Upper lobe of left lung (tissue), 6 donors: ENCODE measurements around the gene NEK10. TPM values are rescaled to one million over a fixed set of nuclear protein-coding genes. Genes with fewer than 3 reads are reported as not detected.

ENCODE experiments used
- ATAC-seq, 2 donors: fragments of 200-7000 bp; cut with Tn5 transposase; one replicate each; pipeline ENCODE4 v1.9.1; 2022; ENCODE audit warnings: mild to moderate bottlenecking in 2 of 2, moderate library complexity in 2 of 2; ENCODE audit not compliant: low FRiP score in 2 of 2
- DNase-seq, 2 donors: peaks; one replicate each; pipeline ENCODE4 v3.0.0-alpha.2; 2019 to 2020
- H3K27ac ChIP-seq, 4 donors: fragments of 200-600 bp; sonication (generic); one replicate each; pipeline ENCODE4 v1.5.1; 2016 to 2019
- H3K27me3 ChIP-seq, 4 donors: fragments of 200-600 bp; sonication (generic); one replicate each; pipeline ENCODE4 v1.5.1; 2017 to 2019
- H3K36me3 ChIP-seq, 4 donors: fragments of 200-600 bp; sonication (generic); one replicate each; pipeline ENCODE4 v1.5.1; 2016 to 2019
- H3K4me1 ChIP-seq, 4 donors: fragments of 200-600 bp; sonication (generic); one replicate each; pipeline ENCODE4 v1.5.1; 2018 to 2019
- H3K4me3 ChIP-seq, 4 donors: fragments of 200-600 bp; sonication (generic); one replicate each; pipeline ENCODE4 v1.5.1; 2017 to 2019; ENCODE audit warnings: mild to moderate bottlenecking in 2 of 4, moderate library complexity in 1 of 4
- H3K9me3 ChIP-seq, 4 donors: fragments of 200-600 bp; sonication (generic); one replicate each; pipeline ENCODE4 v1.5.1; 2018 to 2019
- CTCF ChIP-seq, 6 experiments: fragments of 450-650 bp in 4 of 6; fragments of 200-600 bp in 2 of 6; sonication (generic) in 2 of 6; IDR thresholded peaks; one replicate each; pipeline ENCODE4 v1.5.1; 2016 to 2019; ENCODE audit warnings: antibody characterized with exemption in 6 of 6
- EP300 ChIP-seq, 4 donors: sonication (generic); formaldehyde crosslinking; IDR thresholded peaks; one replicate each; pipeline ENCODE4 v1.5.1; 2017; ENCODE audit warnings: antibody characterized with exemption in 4 of 4, control low read depth in 2 of 4
- POLR2A ChIP-seq, 4 donors: fragments of 450-650 bp; IDR thresholded peaks; one replicate each; pipeline ENCODE4 v1.5.1; 2016 to 2017; ENCODE audit warnings: antibody characterized with exemption in 4 of 4, mild to moderate bottlenecking in 2 of 4
- POLR2AphosphoS5 ChIP-seq, 2 donors: sonication (generic); formaldehyde crosslinking; IDR thresholded peaks; one replicate each; pipeline ENCODE4 v1.5.1; 2017; ENCODE audit warnings: antibody characterized with exemption in 2 of 2
- WGBS, 2 donors: methylation state at CpG; one replicate each; pipeline ENCODE4 v1.1.5; 2017 to 2018; 5-methylcytosine and 5-hydroxymethylcytosine counted together
- total RNA-seq, 6 donors: library from RNA; depleted of rRNA in 4 of 6; stranded (reverse); fragments of >200 nt in 4 of 6; gene quantifications; one replicate each; pipeline versions ENCODE4 v1.1.0 to v1.2.1, GENCODE V29; 2016 to 2021
- donor health status: DM: no; HTN: no; CAD: no; lungs with moderate emphysema.
- donor health status: DM: no; HTN: yes; CAD: no; lungs with severe emphysema.

Gene NEK10
- total RNA-seq, 6 donors from 2014 or later = 0.29 to 85.3 (median 12.1) TPM

- Histone ChIP-seq H3K27me3 (no peaks in the 10 kb centered on the region), H3K4me3 (no peak overlapping the region), H3K4me1 (no peaks in the 10 kb centered on the region), H3K9me3 (no peaks in the 10 kb centered on the region), H3K27ac (no peak overlapping the region), H3K36me3 (no peaks in the 10 kb centered on the region)
- TF ChIP-seq CTCF (IDR thresholded peaks at IDR 0.05) = no peak
- TF ChIP-seq EP300 (IDR thresholded peaks at IDR 0.05) = no peak
- no peak for TF ChIP-seq POLR2AphosphoS5 (IDR thresholded peaks at IDR 0.05)
- no peak for TF ChIP-seq POLR2A (IDR thresholded peaks at IDR 0.05)
- ATAC-seq (no peak), DNase-seq (no peak)
- 47 to 52% methylated on average over 2 of the region's 2 CpGs for WGBS, 2 donors
Observed at GRCh38 chr3:27081992-27082607, 287.1 kb downstream of the NEK10 start.

GRCh38 chr3:27081566-27081965 is 287.6 kb downstream of the NEK10 start:
- Histone ChIP-seq H3K36me3 (no peaks in the 10 kb centered on the region), H3K4me1 (no peaks in the 10 kb centered on the region), H3K27me3 (no peaks in the 10 kb centered on the region), H3K27ac (no peak overlapping the region), H3K4me3 (no peak overlapping the region), H3K9me3 (no peaks in the 10 kb centered on the region)
- no peak for DNase-seq
- TF ChIP-seq POLR2AphosphoS5 (IDR thresholded peaks at IDR 0.05) (no peak), POLR2A (IDR thresholded peaks at IDR 0.05) (no peak)
- WGBS, 2 donors = 86 to 93% methylated on average over 5 of the region's 5 CpGs
- ATAC-seq = no peak

- H3K4me1 ChIP-seq = no peaks in the 10 kb centered on the region
- no peaks in the 10 kb centered on the region for H3K9me3 ChIP-seq
- no peaks in the 10 kb centered on the region for H3K36me3 ChIP-seq
- no peak for ATAC-seq
- TF ChIP-seq POLR2A (IDR thresholded peaks at IDR 0.05) (no peak), EP300 (IDR thresholded peaks at IDR 0.05) (no peak), CTCF (IDR thresholded peaks at IDR 0.05) (no peak), POLR2AphosphoS5 (IDR thresholded peaks at IDR 0.05) (no peak)
- WGBS, 2 donors = 89 to 90% methylated on average over 2 of the region's 2 CpGs
- no peak overlapping the region for H3K27ac ChIP-seq
- no peak for DNase-seq
- H3K27me3 ChIP-seq = no peaks in the 10 kb centered on the region
- H3K4me3 ChIP-seq = no peak overlapping the region
Observed at GRCh38 chr3:27080258-27080525, 289.0 kb downstream of the NEK10 start.

GRCh38 chr3:27079427-27080257 is 289.5 kb downstream of the NEK10 start:
- H3K36me3 ChIP-seq = no peaks in the 10 kb centered on the region
- ATAC-seq (no peak), DNase-seq (no peak)
- H3K27ac ChIP-seq = no peak overlapping the region
- no peaks in the 10 kb centered on the region for H3K9me3 ChIP-seq
- H3K27me3 ChIP-seq = no peaks in the 10 kb centered on the region
- no peak overlapping the region for H3K4me3 ChIP-seq
- no peak for TF ChIP-seq CTCF (IDR thresholded peaks at IDR 0.05)
- no peak for TF ChIP-seq POLR2AphosphoS5 (IDR thresholded peaks at IDR 0.05)
- no peak for TF ChIP-seq EP300 (IDR thresholded peaks at IDR 0.05)
- no peak for TF ChIP-seq POLR2A (IDR thresholded peaks at IDR 0.05)
- H3K4me1 ChIP-seq = no peaks in the 10 kb centered on the region
- WGBS, 2 donors = 57 to 65% methylated on average over 5 of the region's 5 CpGs

GRCh38 chr3:27078246-27078913 is 290.8 kb downstream of the NEK10 start:
- ATAC-seq (no peak), DNase-seq (no peak)
- H3K4me3 ChIP-seq = no peak overlapping the region
- H3K27ac ChIP-seq = no peak overlapping the region
- H3K27me3 ChIP-seq = no peaks in the 10 kb centered on the region
- H3K4me1 ChIP-seq = no peaks in the 10 kb centered on the region
- no peak for TF ChIP-seq EP300 (IDR thresholded peaks at IDR 0.05)
- no peak for TF ChIP-seq POLR2AphosphoS5 (IDR thresholded peaks at IDR 0.05)
- TF ChIP-seq POLR2A (IDR thresholded peaks at IDR 0.05) = no peak
- no peak for TF ChIP-seq CTCF (IDR thresholded peaks at IDR 0.05)
- no peaks in the 10 kb centered on the region for H3K9me3 ChIP-seq
- WGBS, 2 donors = 54 to 61% methylated on average over 5 of the region's 5 CpGs
- no peaks in the 10 kb centered on the region for H3K36me3 ChIP-seq
